OCI-LY7 (cell line): ENCODE results near the gene ROCK1.
"Not testable (repeated sequence)": the region's sequence is repeated elsewhere in the genome, so short reads cannot be mapped to it uniquely, and the experiment has no call there.

Source experiments
- CTCF ChIP-seq: fragments of 200-600 bp; sonication (generic); conservative IDR thresholded peaks from 2 replicates; pipeline ENCODE4 v1.5.1; 2014; ENCODE audit warnings: mild to moderate bottlenecking, antibody characterized with exemption, low read length, moderate library complexity, mixed read lengths
- EZH2phosphoT487 ChIP-seq: fragments of 200-600 bp; sonication (generic); IDR thresholded peaks from 2 replicates; pipeline ENCODE4 v1.6.1; 2018; ENCODE audit warnings: low read depth, borderline replicate concordance, mild to moderate bottlenecking, mixed run types, antibody characterized with exemption, low read length, moderate library complexity, mixed read lengths

- not testable (repeated sequence) for TF ChIP-seq CTCF, EZH2phosphoT487
Observed at GRCh38 chr18:21137719-21138488, 26.3 kb upstream of the ROCK1 start.
